Endothelial cell of umbilical vein (primary cell): ENCODE results near the gene GPATCH4. TPM values are rescaled to one million over a fixed set of nuclear protein-coding genes. Genes with fewer than 3 reads are reported as not detected.

Source experiments
- BruUV-seq: library from RNA; stranded (reverse); fragments of 400-500 nt; replicated peaks from 2 replicates; lab custom pipeline; 2021; lab: Mats Ljungman, UMichigan
- CTCF ChIA-PET: fragments of 300-600, 350-600 bp; sonication (Branson Sonifier 250); formaldehyde crosslinking; loops from one replicate; lab custom pipeline; 2021; ENCODE audit warnings: antibody characterized with exemption, inconsistent platforms; lab: Charles Lee
- POLR2A ChIA-PET: fragments of 300-600, 350-600 bp; sonication (Branson Sonifier 250); formaldehyde crosslinking; loops from one replicate; lab custom pipeline; 2021; ENCODE audit warnings: antibody characterized with exemption, inconsistent platforms; lab: Charles Lee
- DNase-seq: peaks from one replicate; pipeline ENCODE4 v3.0.0-alpha.2; 2011; ENCODE audit warnings: low read depth, low spot score
- FAIRE-seq: peaks from 2 replicates; lab custom pipeline; 2011; peaks lifted over from hg19 to GRCh38; lab: Jason Lieb, UNC
- H2AFZ ChIP-seq: 2 replicates; pipeline ENCODE4 v1.6.0; 2012; ENCODE audit warnings: low read depth, low read length, control low read depth, inconsistent platforms
- H3K27ac ChIP-seq: 2 replicates; pipeline ENCODE4 v1.5.1; 2011; ENCODE audit warnings: low read depth, mild to moderate bottlenecking, control low read depth, low read length, moderate library complexity; ENCODE audit not compliant: insufficient read depth
- H3K27me3 ChIP-seq, 2 experiments: 2 replicates each; pipeline versions ENCODE4 v1.6.0 to v1.6.1; 2011; ENCODE audit warnings: low read length in 2 of 2, mixed read lengths in 1 of 2; ENCODE audit not compliant: control insufficient read depth in 2 of 2, insufficient read depth in 2 of 2
- H3K36me3 ChIP-seq, 2 experiments: 2 replicates in 1 of 2; 3 replicates in 1 of 2; pipeline ENCODE4 v1.5.1; 2011; ENCODE audit warnings: low read length in 2 of 2, mild to moderate bottlenecking in 1 of 2, moderate library complexity in 1 of 2; ENCODE audit not compliant: control insufficient read depth in 2 of 2, insufficient read depth in 2 of 2; ENCODE audit errors: extremely low read depth in 1 of 2
- H3K4me1 ChIP-seq: 3 replicates; pipeline ENCODE4 v1.5.1; 2011; ENCODE audit warnings: mild to moderate bottlenecking, low read length; ENCODE audit not compliant: control insufficient read depth, insufficient read depth; ENCODE audit errors: extremely low read depth
- H3K4me2 ChIP-seq: 2 replicates; pipeline ENCODE4 v1.6.1; 2011; ENCODE audit warnings: low read length, control low read depth, mixed read lengths; ENCODE audit not compliant: insufficient read depth
- H3K4me3 ChIP-seq, 3 experiments: fragments of 200-600 bp in 1 of 3; sonication (generic), shearing (Covaris generic) in 1 of 3; replicated peaks in 1 of 3; 2 replicates each; pipeline ENCODE4 v1.5.1; 2011 to 2016; ENCODE audit warnings: control low read depth in 3 of 3, low read length in 3 of 3, mild to moderate bottlenecking in 2 of 3, inconsistent platforms in 1 of 3, low read depth in 1 of 3, moderate library complexity in 1 of 3; ENCODE audit not compliant: insufficient read depth in 1 of 3
- H3K79me2 ChIP-seq: 2 replicates; pipeline ENCODE4 v1.6.0; 2012; ENCODE audit warnings: low read length, inconsistent platforms; ENCODE audit not compliant: control insufficient read depth, insufficient read depth
- H3K9ac ChIP-seq: replicated peaks from 2 replicates; pipeline ENCODE3; 2011; ENCODE audit warnings: low read length, control low read depth; ENCODE audit not compliant: insufficient read depth; ENCODE audit errors: extremely low read depth
- H3K9me1 ChIP-seq: replicated peaks from 3 replicates; pipeline ENCODE4 v1.6.0; 2011; ENCODE audit warnings: mild to moderate bottlenecking, low read length; ENCODE audit not compliant: control insufficient read depth, insufficient read depth; ENCODE audit errors: extremely low read depth
- H3K9me3 ChIP-seq: replicated peaks from 2 replicates; pipeline ENCODE4 v1.5.1; 2012; ENCODE audit warnings: low read length, inconsistent platforms; ENCODE audit not compliant: control insufficient read depth, insufficient read depth
- H4K20me1 ChIP-seq: replicated peaks from 2 replicates; pipeline ENCODE3; 2011; ENCODE audit warnings: mild to moderate bottlenecking, low read length; ENCODE audit not compliant: control insufficient read depth, insufficient read depth; ENCODE audit errors: extremely low read depth
- CTCF ChIP-seq, 2 donors: IDR thresholded peaks; 1 replicate in 1 of 2; 2 replicates in 1 of 2; pipeline ENCODE4 v1.5.1; 2011; ENCODE audit warnings: low read length in 2 of 2, mild to moderate bottlenecking in 2 of 2, moderate library complexity in 2 of 2, control low read depth in 1 of 2, inconsistent platforms in 1 of 2, low read depth in 1 of 2; ENCODE audit not compliant: insufficient read depth in 1 of 2; ENCODE audit errors: extremely low read depth in 1 of 2
- EZH2 ChIP-seq: IDR thresholded peaks from 2 replicates; pipeline ENCODE4 v1.6.1; 2012; ENCODE audit warnings: borderline replicate concordance, low read depth, mild to moderate bottlenecking, moderate library complexity, low read length, inconsistent platforms; ENCODE audit not compliant: severe bottlenecking
- FOS ChIP-seq: IDR thresholded peaks from 2 replicates; pipeline ENCODE4 v1.6.1; 2011; ENCODE audit warnings: mild to moderate bottlenecking, low read length, moderate library complexity, borderline replicate concordance; ENCODE audit not compliant: insufficient read depth
- GATA2 ChIP-seq: IDR thresholded peaks from 2 replicates; pipeline ENCODE4 v1.7.0; 2011; ENCODE audit warnings: low read depth, mild to moderate bottlenecking, moderate library complexity, mixed read lengths, low read length; ENCODE audit not compliant: insufficient read length, insufficient read depth
- JUN ChIP-seq: IDR thresholded peaks from 2 replicates; pipeline ENCODE4 v1.6.1; 2011; ENCODE audit warnings: borderline replicate concordance, low read depth; ENCODE audit not compliant: insufficient read length, insufficient read depth
- MAX ChIP-seq: IDR thresholded peaks from 2 replicates; pipeline ENCODE4 v1.6.1; 2011; ENCODE audit not compliant: insufficient read depth, insufficient read length
- MYC ChIP-seq: IDR thresholded peaks from one replicate; pipeline ENCODE4 v1.6.1; 2011; ENCODE audit warnings: mild to moderate bottlenecking, low read depth, low read length
- POLR2A ChIP-seq: IDR thresholded peaks from 2 replicates; pipeline ENCODE4 v1.6.1; 2012; ENCODE audit warnings: low read depth, mild to moderate bottlenecking, control low read depth, low read length
- POLR2AphosphoS5 ChIP-seq: IDR thresholded peaks from 2 replicates; pipeline ENCODE4 v1.6.1; 2012; ENCODE audit warnings: low read depth, mild to moderate bottlenecking, control low read depth, low read length, moderate library complexity; ENCODE audit not compliant: insufficient read depth
- dilution Hi-C: fragments of 300-500 bp; cut with MboI; formaldehyde crosslinking; loops from one replicate; pipeline ENCODE4 v1.15.0; 2019; ENCODE audit warnings: low sequenced_read_pairs; ENCODE audit not compliant: extremely low pct_ligation_motif_present
- intact Hi-C: fragments of 100-400 bp; cut with micrococcal nuclease; formaldehyde crosslinking; loops from one replicate; pipeline ENCODE4 v1.10.0; 2022
- polyA plus RNA-seq, 4 experiments: library from polyadenylated mRNA; depleted of rRNA in 3 of 4; stranded (reverse) in 3 of 4; unstranded in 1 of 4; fragments of >200 nt; gene quantifications; 2 replicates each; pipeline versions ENCODE4 v1.2.1 to v1.2.3, GENCODE V29; 2011 to 2012; ENCODE audit warnings: missing spikeins in 1 of 4
- total RNA-seq: library from RNA; stranded (reverse); gene quantifications from 2 replicates; pipeline ENCODE4 v1.2.3, GENCODE V29; 2021

Gene GPATCH4
- total and polyA plus RNA-seq, 2 donors (not counting 3 experiments of a cell fraction or from before 2014, with no cell fraction given), result 22.4 to 29.2 TPM

- no peak overlapping the region for H3K4me3 ChIP-seq
- FAIRE-seq (no peak), DNase-seq (no peak)
- no peaks in the 10 kb centered on the region for H3K9me3 ChIP-seq
- no peak overlapping the region for H3K9ac ChIP-seq
- no peaks in the 10 kb centered on the region for H3K27me3 ChIP-seq
- peaks cover 7 to 24% of the 10 kb centered on the region in 2 experiments for H3K36me3 ChIP-seq
- TF ChIP-seq MAX, result no peak
- TF ChIP-seq POLR2AphosphoS5, result no peak
- TF ChIP-seq GATA2, result no peak
- no peak for TF ChIP-seq FOS
- no peak for TF ChIP-seq CTCF (IDR thresholded peaks at IDR 0.05; ENCODE audit: extremely low read depth in 1 of 2, insufficient read depth in 1 of 2, low read depth in 1 of 2, low read length in 2 of 2)
- no peak for TF ChIP-seq MYC
- no peak for TF ChIP-seq JUN
- no peak for TF ChIP-seq POLR2A
- no peak for TF ChIP-seq EZH2
- dilution Hi-C loops (no loop called here), intact Hi-C loops (no loop called here)
- H3K4me1 ChIP-seq, result no peaks in the 10 kb centered on the region
- POLR2A ChIA-PET, result no interaction called here
- no peak overlapping the region for H2AFZ ChIP-seq
- H3K4me2 ChIP-seq, result no peak overlapping the region
- no TSS peak for BruUV-seq
- H3K9me1 ChIP-seq, result no peaks in the 10 kb centered on the region
- H4K20me1 ChIP-seq, result no peaks in the 10 kb centered on the region
- CTCF ChIA-PET, result interaction anchor here (1.1 to 2.2 kb wide), 3 partner anchors 14 to 74 kb away, joined by 3 to 7 read pairs (median 6); no protein-coding TSS in a partner anchor
- H3K27ac ChIP-seq, result no peak overlapping the region
- no peaks in the 10 kb centered on the region for H3K79me2 ChIP-seq
These were observed 46.3 kb downstream of the GPATCH4 start for GRCh38 chr1:156554971-156555370.
